G401 (cell line): ENCODE measurements around the gene LEF1. TPM values are rescaled to one million over a fixed set of nuclear protein-coding genes. Genes with fewer than 3 reads are reported as not detected.

ENCODE experiments used
- DNase-seq: peaks from one replicate; pipeline ENCODE4 v3.0.0-alpha.2; 2015; ENCODE audit warnings: low spot score
- in situ Hi-C: cut with HindIII; loops from 2 replicates; pipeline ENCODE4 v1.10.0; 2016; ENCODE audit warnings: low sequenced_read_pairs, mixed read lengths
- total RNA-seq: library from RNA; depleted of rRNA; stranded (reverse); fragments of >200 nt; shearing (Covaris generic); gene quantifications from 2 replicates; pipeline ENCODE4 v1.2.3, GENCODE V29; 2014; rRNA removed

The LEF1 gene
- not detected in 2 replicates for total RNA-seq

DNA sequence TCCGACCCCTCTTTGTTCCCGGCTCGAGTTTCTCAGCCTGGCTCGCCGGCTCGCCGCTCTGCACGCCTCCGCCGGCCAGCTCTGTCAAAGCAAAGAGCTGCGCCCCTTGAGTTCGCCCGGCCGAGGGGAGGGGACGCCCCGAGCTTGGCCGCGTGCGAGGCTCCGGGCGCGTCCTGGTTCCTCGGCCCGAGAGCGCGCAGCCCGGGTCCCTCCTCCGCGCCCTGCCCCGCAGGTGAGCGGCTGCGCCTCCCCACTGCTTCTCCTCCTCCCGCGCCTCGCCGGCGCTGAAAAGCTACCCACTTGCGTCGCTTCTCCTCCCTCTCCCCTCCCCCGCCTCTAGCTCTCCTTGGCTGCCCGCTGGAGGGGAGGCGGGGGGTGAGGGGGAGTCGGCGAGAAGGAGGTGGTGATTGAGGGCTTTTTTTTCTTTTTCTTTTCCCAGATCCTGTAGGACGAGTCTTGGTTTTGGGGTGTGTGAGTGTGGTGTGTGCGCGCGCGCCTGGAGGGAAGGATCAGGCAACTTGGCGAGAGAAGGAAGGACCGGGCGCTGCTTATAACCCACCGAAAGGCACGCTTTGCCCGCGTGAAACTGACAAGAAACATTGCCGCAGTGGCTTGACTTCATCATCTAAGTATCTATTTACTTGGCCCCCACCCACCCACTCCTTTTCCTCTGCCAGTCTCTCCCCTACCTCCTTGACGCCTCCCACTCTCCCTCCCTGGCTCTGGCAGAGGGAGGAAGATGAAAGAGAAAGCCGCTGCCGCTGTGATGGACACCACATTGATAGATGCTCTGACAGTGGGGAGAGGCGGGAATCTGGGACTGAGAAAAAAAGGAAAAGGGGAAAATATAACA, at the start of gene LEF1:
Gene LEF1 (minus strand): TSS at position 262 of the 853 bp plus-strand sequence. CDS start 1,165 bp downstream, outside the sequence.
- in situ Hi-C loops: no loop called here
- DNase-seq: no peak

DNA sequence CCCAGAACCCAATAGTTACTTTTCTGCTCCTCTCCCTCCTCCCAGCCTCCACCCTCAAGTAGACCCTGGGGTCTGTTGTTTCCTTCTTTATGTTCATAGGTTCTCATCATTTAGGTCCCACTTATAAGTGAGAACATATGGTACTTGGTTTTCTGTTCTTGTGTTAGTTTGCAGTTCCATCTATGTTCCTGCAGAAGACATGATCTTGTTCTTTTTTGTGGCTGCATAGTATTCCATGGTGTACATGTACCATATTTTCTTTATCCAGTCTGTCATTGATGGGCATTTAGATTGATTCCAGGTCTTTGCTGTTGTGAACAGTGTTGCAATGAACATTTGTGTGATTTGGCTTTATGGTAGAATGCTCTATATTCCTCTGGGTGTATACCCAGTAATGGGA, 47.8 kb upstream of the LEF1 start:
- no peak for DNase-seq
- in situ Hi-C loops: no loop called here

DNA sequence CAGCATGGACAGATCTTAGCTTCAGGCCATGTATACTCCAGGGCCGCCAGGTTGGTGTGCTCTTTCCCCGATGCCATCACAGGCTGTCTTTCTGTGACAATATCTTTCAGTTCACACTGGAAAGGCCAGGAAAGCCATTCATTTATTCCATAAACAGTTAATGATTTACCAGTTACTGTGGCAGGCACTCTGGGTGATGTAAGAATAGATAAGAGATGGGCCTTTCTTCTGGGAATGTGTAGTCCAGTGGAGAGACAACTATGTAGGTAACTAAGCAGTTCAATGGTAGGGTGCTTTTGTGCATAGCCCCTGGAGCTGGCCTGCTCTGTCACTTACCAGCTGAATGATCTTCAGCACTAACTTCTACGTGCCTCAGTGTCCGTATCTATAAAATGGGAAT, 46.3 kb upstream of the LEF1 start:
- in situ Hi-C loops: no loop called here
- no peak for DNase-seq

DNA sequence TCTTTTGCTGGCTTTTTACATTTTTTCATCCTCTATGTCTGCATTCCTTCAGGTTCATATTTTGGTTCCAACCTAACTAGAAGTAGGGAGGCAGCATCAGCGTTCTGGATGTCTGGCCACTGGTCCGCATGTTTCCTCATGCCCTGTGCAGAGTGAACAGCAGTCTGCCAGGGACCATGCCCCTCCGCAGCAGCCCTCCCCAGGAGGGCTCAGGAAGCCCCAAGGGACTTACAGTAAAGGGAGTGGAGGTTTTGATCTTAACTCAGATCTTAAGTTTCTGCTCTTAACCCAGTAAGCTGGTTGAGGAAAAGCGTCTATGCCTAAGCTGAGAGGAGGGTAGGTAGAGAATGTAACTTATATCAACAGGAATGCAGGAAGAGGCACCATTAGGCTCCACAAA, 45.0 kb upstream of the LEF1 start:
- no peak for DNase-seq
- in situ Hi-C loops: no loop called here

DNA sequence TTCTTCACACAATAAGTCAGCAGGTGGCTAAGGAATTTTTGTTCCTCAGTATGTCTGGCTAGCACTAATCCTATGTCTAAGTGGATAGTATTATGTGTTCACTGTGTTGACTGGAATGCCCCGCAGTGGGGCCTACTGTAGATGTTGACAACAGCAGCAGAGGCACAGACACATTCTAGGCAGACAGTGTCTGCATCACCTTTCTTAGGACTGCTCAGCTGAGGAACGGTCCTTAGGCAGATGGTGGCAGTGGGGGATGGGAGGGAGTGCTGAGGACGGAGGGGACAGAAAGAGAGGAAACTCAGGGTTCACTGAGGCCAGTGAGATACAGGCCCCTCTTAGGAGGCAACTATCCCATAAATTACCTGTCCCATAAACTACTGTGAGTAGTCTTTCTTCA, 44.6 kb upstream of the LEF1 start:
- in situ Hi-C loops: no loop called here
- no peak for DNase-seq

DNA sequence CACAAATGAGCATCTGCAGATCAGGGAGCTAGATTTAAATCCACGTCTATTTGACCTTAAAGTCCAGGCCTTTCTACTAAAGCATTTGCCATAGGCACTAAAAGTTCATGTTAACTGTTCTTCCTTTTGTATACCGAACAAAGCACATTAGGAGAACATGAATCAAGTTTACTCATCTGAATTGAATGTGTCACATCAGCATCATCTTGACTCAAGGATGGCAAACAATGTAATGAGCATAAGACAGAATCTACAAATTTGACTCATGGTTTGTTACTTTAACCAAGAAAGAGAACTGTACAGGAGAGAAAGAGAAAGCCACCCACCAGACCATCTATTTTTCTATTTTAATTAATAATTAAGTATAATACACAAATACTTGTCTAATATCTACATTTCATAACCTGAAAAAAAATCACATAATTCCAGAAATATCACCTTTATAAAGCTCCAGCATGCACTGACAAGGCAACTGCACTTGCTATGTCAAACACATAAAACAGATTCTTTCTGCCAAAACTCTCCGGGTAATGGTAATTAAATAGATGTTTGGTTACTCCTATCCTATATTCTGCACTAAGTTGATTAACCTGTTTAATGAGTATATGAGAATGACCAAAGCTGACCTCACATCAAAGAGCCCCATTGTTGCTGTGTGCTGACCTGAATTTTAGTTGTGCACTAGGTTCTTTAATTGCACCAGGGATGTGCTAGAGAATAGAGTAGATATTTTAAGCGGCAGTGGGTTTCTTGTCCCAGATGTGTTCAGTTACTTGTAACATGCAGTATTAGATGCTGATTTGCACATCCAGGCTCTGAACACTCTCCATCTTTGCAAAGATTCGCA, 42.5 kb upstream of the LEF1 start:
- in situ Hi-C loops: no loop called here
- no peak for DNase-seq

DNA sequence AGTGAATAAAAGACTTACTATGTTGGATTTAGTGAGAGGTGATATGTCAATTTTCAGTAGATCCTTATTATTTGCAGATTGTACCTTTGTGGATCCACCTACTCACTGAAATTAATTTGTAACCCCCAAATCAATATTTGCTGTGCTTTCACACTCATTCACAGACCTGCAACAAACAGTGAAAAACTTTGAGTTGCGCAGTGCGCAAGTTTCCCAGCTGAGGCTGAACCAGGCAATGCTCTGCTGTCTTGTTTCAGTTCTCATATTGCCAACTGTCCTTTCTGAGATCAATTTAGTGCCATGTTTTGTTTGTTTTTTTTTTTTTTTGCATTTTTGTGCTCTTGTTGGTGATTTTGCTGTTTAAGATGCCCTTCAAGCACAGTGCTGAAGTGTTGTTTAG, 40.8 kb upstream of the LEF1 start:
- in situ Hi-C loops: no loop called here
- no peak for DNase-seq

DNA sequence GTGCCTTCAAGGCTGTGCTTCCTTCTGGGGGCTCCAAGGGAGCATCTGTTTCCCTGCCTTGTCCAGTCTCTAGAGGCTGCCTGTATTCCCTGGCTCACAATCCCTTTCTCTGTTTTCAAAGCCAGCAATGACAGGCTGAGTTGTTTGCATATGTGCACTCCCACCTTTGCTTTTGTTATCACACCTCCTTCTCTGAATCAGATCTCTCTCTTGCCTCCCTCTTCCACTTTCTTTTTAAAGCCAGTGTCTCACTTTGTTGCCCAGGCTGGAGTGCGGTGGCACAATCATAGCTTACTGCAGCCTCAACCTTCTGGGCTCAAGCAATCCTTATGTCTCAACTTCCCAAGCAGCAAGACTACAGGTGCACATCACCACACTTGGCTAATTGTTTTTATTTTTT, 37.1 kb upstream of the LEF1 start:
- in situ Hi-C loops: no loop called here

DNA sequence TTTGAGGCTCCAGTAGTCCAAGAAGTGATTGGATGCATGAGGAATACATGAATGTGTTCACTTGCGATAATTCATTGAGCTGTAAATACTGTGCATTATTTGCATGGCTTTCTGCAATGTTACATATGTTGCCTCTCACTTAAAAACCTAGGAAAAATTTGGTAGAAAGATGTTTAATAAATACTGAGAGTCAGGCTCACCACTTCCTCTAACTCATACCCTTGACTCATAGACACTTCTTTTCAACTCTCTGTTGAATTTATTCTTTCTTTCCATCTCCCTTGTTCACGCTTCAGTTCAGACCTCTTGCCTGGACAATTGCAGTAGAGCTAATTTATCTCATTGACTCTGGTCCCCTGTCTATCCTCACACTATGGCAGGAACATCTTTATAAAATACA, 35.8 kb upstream of the LEF1 start:
- in situ Hi-C loops: no loop called here
- DNase-seq: no peak

More for the DNA sequence above, 37.1 kb upstream of the LEF1 start:
- DNase-seq: no peak

DNA sequence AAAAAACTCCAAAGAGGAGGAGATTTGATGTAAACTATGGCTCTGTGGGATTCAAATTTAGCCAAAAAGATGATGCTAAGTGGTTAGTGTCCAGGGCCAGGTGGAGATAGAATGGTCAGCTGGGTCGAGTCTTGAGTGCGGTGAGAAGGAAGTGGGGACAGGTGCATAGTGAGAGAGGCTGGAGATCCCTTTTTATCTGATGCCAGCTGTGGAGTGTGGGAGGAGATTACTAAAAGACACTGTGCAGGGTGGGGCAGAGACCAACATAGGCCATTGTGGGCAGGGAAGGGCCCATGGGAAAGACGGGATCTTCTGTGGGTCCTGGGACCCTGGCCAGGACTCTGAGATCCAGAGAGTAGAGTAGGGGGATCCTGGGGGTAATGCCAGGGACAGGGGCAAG, 34.6 kb upstream of the LEF1 start:
- no peak for DNase-seq
- in situ Hi-C loops: no loop called here

DNA sequence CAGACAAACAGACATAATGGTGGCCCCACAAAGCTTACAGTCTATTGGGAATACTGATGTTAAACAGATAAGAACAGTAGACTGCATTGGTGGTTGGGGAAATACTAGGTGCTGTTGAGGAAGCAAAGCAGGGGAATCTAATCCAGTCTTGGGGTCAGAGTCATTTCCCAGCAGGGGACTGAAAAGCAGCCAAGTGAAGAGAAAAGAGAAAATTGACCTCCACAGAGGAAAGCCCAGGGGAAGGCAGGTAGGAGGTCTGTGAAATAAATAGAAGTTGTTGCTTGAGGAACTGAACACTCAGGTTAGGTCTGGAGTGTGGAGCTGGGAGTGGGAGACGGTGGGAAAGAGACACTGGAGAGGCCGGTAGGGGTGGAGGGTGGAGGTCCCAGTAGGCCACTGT, 33.0 kb upstream of the LEF1 start:
- DNase-seq: no peak
- in situ Hi-C loops: no loop called here

DNA sequence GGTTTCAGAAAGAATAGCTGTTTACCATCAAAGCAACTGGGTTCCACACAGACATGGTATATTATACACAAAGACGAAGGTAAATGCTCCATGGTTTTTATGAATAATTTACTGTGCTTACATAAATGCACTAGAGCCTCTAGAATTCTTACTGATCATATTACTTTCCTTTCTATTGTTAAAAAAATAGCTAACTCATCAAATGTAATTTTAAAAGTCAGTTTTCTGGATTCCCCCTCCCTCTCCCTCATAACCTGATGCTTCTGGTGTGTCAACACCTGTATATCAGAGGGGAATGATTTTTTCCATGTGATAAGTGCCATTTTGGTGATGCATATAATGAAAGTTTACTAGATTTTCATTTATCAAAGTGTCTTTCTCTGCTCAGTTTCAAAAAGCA, 31.1 kb upstream of the LEF1 start:
- in situ Hi-C loops: no loop called here
- no peak for DNase-seq

DNA sequence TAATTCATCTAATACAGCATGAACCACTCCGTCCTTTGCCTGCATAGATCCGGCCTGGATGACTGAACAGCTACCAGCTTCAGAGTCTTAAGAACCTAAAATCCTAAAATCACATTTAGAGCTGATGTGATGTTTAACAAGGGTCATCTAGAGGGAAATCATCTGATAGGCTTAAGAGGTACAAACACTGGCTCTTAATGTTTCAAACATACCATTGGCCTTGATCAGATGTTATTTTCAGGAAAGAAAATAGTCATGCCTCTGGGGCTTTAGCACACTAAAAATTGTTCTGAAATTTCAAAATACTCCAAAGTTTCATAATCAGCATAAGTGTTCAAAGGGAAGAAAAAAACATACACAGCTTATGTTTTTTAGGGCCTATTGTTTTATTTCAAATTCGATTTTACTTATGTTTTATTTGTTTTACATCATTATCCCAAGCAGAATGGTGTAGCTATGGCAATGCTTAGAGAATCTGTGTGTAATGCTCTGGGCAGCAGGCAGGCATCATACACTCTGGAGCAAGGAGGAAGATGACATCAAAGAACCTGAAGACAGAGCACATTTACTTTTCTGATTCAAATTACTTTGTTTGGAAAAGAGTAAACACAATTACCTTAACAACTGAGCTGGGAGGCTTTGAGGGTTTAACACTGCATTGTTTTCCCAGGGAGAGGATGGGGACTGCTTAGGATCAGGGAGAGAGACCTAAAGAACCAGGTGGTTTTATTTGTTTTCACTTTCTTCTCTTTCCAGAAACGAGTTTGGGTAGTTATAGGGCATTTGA, 25.3 kb upstream of the LEF1 start:
- no peak for DNase-seq
- in situ Hi-C loops: no loop called here

DNA sequence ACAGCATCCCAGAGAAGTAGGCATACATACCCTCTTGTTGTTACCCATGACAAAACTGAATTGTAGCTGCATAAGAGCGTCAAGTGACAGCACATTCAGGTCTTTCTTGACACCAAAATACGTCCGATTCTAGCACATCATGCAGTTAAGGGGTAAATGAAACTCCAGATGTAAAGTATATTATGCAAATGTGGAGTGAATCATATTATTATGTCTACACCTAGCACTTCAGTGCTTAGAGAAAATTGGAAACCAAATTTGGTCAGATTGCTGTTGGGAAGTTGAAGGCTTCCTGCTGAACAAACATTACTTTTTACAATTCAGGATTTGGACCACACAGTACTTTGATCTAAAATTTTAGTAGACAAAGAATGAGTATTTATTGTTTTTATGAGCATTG, 24.2 kb upstream of the LEF1 start:
- in situ Hi-C loops: no loop called here

DNA sequence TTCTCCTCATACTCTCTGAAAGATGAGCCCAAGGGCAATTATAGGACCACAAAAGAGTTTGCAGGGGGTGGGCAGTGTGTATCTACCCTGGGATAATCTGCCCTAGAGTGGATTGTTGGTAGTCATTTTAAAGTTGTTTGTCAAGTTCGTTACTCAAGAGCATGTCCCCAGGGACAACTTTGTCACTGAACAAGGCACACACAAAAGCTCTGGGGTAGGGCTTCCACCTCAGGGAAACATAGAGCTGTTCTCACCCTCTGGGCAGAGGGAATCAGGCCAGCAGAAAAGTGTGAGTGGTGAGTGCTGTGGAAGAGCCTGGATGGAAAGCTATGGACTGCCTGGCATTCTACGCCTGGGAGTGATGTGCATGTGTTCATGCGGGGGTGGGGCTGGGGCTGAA, 23.3 kb upstream of the LEF1 start:
- in situ Hi-C loops: no loop called here
- no peak for DNase-seq

More for the DNA sequence above, 24.2 kb upstream of the LEF1 start:
- no peak for DNase-seq

DNA sequence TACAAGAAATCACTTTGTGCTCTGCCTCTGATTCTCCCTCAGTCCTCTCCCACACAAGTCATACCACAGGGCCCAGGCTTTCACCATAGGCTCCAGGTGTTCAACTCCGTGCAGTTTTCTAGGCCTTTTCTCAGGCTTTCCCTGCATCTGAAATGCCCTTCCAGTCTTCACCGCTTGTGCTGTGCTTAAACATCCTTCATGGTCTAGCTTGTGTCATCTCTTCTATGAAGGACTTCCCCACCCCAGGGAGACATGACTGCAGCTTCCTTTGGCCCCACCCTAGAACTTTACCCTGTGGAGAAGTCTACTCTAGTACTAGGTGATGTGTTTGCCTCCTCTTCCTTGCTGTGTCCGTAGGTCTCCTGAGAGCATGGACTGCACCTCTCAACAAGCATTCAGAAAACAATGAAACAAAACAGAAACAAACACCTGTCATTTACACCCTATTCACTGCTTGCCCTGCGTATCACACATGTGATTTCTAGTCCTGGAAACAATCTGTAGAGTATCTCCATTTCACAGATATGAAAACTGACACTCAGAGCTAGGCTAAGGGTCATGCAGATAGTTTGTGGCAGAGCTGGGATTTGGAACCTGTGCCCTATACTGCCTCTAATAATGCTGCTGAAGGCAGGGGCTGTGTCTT, 22.7 kb upstream of the LEF1 start:
- DNase-seq: no peak
- in situ Hi-C loops: no loop called here

DNA sequence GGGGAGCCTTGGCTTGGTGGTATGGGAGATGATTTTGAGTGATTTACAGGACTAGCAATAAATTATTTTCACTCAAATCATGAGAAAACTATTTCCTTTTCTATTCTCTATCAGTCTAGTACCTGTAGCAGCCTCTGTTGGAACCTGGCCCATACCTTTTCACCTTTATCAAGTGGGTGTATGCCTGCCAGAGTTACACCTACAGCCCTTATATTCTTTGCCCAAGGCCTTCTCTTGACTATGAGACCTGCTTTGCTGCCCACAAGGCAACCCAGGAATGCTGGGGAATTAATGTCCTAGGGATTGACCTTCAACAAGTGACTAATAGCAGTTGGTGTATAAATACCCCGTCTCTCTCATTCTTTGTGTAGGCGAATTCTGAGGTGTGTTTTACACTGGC, 20.0 kb upstream of the LEF1 start:
- no peak for DNase-seq
- in situ Hi-C loops: no loop called here

DNA sequence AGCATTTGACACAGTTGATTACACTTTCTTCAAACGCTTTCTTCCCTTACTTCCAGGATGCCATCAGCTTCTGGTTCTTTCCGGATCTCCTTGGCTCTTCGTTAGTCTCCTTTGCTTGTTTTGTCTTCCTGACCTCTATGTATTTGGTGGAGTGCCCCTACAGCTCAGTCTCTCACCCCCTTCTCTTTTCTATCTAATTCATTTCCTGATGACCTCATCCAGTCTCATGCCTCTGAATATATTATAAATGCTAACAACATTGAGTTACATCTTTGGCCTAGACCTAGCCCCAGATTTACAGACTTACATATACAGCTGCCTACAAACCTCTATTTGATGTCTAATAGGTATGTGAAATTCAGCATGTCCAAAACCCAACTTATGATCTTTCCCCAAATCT, 16.5 kb upstream of the LEF1 start:
- no peak for DNase-seq
- in situ Hi-C loops: no loop called here

DNA sequence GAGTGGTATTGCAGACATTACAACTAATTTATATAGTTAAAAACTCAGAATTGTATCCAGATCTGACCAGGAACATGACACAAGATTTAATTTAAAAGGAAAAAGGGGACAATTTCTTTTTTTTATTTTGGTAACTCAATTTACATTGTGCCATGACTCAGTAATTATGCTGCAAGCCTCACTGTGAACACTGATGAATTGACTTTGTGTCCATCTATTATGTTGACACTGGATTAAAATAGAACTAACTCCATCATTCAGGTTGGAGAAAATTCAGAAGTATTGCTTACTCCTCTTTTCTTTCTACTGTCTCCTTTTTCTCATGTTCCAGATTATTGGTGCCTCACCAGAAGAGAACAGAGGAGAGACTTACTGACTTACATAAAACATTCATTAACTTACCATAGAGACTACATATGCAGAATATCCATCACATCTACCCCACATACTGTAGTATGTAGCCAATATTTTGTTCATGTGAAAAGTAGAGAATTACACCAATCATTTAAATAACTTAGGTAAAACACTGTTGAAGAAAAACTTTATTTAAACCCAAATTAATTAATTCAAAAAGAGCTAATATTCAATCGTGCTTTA, 15.8 kb upstream of the LEF1 start:
- in situ Hi-C loops: no loop called here
- no peak for DNase-seq
